HuH-7 (cell line): ENCODE measurements around the gene DRC7.

Source experiments
- DNase-seq: peaks from one replicate; pipeline ENCODE4 v3.0.0; 2011; ENCODE audit warnings: low spot score

Gene DRC7

DNA sequence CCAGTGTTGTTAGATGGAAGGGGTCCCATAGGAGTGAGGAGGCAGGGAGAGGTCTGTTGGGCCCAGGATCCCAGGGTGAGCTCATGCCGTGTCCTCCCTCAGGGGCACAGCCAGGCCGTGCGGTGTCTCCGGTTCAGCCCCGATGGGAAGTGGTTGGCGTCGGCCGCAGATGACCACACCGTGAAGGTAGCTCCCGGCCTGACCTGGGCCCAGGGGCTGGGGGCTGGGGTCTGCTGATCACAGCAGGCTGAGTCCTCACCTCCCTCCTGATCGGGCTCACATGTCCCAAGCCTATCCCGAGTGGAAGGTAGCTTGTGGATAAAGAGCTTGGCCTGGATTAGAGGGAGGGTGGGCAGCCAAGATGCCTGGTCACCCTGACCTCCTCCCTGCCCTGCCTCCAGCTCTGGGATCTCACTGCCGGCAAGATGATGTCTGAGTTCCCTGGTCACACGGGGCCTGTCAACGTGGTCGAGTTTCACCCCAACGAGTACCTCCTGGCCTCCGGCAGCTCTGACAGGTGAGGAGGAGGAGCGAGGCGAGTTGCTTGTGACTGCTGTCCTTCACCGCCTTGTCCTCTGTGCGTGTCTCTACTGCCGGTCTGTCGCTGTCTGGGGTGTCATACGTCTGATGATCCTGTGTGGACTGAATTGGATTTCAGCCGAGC lies 57.1 kb downstream of the DRC7 start:
- DNase-seq = no peak

DNA sequence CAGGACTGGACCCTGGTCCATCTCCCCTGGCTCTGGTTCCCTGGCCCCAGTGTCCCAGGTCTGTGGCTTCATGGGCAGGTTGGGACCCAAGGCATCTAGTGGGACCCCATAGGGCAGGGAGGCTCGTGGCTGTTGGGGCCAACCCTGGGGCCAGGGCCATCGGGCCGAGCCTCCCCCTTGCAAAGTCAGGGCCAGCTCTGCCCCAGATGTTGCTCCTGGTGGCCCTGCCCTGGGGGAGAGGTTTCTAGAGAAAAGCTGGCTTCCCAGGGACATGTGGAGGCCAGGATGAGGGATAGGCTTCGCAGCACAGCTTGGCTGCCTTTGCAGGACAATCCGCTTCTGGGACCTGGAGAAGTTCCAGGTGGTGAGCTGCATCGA lies 57.6 kb downstream of the DRC7 start:
- no peak for DNase-seq

DNA sequence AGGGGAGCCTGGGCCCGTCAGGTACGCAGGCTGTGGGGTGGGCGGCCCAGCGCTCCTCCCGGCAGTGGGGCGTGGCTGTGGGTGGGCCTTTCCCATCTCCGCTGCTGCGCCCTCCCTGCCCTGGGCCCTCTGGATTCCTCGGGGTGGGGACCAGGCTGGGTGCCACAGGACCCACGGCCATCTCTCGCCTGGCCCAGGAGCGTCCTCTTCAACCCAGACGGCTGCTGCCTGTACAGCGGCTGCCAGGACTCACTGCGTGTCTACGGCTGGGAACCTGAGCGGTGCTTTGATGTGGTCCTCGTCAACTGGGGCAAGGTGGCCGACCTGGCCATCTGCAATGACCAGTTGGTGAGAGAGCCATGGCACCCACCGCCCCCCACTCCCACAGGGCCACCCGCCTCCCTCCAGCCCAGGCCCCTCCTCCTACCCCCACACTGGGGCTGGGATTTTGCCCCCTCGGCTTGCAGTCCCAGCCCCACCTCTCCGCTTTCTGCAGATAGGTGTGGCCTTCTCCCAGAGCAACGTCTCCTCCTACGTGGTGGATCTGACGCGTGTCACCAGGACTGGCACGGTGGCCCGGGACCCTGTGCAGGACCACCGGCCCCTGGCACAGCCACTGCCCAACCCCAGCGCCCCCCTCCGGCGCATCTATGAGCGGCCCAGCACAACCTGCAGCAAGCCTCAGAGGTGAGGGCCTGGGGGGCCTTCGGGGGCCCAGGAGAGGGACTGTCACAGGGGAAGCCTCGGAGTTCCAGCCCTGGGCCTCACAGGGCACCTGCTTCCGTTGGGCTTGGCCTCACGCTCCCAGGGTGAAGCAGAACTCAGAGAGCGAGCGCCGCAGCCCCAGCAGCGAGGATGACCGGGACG lies 58.2 kb downstream of the DRC7 start:
- DNase-seq = no peak

DNA sequence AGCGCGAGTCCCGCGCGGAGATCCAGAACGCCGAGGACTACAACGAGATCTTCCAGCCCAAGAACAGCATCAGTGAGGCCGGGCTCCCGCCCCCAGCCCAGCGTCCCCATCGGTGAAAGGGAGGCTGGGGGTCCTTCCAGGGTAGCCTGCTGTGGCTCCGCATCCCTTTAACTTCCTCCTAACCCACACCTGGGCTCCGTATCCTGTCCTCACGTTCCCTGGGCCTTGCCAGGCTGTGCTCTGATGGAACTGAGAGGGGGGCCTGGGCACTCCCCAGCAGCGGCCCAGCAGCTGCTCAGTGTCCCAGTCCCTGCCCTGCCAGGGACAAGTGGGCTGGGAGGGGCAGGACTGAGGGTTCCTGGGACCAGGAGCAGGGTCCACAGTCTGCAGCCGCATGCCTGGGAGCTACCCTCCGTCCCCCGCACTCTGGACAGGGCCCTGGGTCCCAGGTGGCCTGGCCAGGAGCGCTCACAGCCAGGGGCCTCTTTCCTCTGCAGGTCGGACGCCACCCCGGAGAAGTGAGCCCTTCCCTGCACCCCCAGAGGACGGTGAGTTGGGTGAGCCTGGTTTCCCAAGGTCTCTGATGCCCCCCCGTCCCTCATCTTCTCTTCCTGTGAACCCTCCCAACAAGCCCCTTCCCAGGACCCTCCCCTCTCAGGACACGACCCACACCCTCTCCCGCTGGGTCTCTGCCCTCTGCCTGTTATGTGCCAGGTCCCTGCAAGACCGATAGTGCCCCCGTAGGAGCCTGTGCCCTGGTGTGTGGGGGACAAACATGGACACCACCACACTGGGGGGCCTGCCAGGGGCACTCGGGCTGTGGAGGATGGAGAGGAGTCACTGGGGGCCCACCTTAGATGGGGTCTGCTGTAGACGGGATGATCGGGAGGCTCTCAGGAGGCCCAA lies 59.1 kb downstream of the DRC7 start:
- no peak for DNase-seq

DNA sequence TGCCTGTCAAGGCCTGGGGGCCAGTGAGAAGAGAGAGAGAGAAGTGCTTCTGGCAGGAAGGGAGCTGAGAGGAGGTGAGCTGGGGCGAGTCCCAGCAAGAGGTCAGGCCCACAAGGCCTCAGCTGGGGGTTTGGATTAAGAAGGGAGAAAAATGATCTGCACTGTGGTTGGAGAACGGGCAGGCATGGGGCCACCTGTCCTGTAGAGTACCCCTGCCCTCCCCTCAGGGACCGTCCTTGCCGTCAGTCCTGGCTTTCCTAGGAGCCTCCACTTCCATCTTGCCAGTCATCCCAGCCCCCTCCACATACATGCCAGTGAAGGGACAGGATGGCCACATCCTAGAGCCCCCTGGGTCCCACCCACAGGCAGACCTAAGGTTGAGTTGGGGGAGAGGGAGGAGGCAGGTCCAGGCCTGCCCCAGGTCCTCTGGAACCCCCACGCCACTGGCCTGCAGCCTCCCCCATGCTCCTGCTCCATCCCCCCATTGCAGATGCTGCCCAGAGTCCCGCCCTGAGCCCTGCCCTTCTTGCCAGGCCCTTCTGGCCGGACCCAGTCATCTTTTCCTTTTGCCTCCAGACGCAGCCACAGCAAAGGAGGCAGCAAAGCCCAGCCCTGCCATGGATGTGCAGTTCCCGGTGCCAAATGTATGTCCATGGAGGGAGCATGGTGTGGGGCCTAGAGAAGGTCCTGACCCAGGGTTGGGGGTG lies 59.9 kb downstream of the DRC7 start:
- DNase-seq = no peak

DNA sequence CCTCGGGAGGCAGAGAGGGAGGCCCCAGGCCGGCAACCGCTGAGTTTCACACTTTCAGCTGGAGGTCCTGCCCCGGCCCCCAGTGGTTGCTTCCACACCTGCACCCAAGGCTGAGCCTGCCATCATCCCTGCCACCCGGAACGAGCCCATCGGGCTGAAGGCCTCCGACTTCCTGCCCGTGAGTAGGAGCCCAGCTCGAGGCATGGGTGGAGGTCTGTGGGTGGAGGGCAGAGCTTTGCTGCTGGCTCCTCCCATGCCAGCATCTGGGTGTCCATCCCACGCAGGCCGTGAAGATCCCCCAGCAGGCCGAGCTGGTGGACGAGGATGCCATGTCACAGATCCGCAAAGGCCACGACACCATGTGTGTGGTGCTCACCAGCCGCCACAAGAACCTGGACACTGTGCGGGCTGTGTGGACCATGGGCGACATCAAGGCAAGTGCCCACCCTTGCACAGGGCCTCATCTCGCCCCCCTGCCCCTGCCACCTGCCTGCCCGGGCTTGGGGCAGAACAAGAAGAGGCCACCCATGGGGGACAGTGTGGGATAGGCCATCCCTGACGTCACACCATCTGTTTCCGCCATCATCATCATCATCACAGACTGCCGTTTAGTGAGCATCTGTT lies 60.6 kb downstream of the DRC7 start:
- peak; percentile 31 for DNase-seq

DNA sequence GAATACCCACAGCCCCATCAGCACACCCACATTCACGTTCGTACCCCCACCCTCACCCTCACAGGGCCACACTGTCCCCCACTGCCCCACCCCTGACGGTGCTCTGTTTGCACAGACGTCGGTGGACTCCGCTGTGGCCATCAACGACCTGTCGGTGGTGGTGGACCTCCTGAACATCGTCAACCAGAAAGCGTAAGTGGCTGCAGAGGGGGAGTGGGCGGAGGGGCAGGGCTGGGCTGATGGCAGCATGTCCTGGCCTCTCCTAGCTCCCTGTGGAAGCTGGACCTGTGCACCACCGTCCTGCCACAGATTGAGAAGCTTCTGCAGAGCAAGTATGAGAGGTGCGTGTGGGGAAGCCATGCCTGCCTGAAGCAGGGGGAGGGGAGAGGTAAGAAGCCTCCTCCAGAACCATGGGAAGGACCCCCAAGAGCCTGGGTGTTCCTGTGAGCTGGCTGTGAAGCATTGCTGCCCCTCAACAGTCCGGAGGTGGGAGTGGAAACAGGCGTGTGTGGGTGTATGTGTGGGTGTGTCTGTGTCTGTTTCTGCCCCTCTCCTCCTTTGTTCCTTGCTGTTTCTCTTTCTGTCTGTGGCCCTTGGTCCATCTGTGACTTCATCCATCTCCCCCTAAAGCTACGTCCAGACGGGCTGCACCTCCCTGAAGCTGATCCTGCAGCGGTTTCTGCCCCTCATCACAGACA lies 61.3 kb downstream of the DRC7 start:
- DNase-seq = no peak

DNA sequence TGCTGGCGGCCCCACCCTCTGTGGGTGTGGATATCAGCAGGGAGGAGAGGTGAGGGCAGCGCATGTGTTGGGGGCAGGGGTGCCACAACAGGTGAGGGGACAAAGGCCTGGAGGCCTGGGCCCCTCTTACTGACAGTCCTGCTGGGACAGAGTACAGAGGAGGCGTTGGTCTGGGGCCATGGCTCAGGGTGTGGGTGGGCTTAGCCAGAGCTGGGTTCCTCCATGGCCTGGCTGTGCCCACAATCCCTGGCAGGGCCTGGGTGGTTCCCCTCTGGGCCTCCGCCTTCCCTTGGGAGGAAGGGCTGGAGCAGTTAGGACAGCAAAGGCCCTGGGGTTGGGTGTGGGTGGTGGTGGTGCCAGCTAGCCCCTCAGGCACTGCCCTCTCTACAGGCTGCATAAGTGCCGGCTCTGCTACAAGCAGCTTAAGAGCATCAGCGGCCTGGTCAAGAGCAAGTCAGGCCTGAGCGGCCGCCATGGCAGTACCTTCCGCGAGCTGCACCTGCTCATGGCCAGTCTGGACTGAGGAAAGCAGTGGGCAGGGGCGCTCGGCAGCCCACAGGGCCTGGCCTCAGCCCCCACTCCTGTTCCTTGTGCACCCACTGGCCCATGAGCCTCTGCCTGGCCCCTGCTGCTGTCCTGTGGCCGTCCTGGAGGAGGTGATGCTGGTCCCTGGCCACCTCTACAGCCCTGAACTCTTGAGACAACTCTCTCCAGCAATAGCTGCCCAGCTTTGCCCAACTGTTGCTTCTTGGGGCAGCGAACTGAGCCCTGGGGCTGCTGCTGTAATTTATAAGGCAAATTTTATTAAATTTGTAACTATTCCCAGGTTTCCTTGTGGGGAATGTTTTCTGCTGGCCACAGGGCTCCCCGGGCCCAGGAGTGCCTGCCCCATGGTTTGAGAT lies 62.1 kb downstream of the DRC7 start:
- DNase-seq = no peak

DNA sequence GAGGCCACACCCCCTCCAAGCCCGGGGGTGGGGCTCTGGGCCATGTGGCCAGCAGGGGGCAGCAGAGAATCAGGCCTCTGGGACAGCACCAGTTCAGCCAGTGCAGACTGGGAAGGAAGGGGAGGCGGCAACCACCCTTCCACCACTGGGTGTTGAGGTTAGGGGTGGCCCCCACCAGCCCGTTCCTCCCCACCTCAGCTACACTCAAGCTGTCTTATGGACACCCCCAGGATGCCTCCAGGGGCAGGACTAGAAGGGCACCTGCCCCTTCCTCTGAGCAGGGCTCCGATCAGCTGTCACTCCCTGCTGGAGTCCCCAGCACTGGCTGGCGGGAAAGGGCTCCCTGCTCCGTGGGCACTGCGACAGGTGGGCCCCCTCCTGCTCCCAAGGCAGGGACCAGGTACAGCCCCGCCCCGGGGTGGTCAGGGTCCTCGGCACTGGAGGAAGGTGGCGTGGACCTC lies 62.8 kb downstream of the DRC7 start:
- DNase-seq = peak; percentile 96

DNA sequence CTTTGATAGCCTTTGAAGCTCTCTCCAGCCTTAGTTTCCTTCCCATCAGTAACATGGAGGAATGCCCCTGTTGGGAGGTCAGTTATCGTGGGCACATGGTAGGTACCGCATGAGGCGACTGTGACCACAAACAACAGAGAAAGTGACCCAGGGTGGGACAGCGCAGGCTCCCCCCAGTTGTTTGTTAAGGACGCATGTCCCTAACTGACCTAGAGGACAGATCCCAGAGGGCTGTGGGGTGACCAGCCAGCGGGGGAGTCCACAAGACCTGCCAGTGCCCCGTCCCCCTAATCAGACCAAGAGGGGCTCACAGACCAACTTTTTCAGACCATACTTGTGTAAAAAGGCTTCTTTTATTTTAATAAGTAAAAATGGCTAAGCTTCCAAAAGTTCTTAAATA lies 63.3 kb downstream of the DRC7 start:
- DNase-seq = no peak

DNA sequence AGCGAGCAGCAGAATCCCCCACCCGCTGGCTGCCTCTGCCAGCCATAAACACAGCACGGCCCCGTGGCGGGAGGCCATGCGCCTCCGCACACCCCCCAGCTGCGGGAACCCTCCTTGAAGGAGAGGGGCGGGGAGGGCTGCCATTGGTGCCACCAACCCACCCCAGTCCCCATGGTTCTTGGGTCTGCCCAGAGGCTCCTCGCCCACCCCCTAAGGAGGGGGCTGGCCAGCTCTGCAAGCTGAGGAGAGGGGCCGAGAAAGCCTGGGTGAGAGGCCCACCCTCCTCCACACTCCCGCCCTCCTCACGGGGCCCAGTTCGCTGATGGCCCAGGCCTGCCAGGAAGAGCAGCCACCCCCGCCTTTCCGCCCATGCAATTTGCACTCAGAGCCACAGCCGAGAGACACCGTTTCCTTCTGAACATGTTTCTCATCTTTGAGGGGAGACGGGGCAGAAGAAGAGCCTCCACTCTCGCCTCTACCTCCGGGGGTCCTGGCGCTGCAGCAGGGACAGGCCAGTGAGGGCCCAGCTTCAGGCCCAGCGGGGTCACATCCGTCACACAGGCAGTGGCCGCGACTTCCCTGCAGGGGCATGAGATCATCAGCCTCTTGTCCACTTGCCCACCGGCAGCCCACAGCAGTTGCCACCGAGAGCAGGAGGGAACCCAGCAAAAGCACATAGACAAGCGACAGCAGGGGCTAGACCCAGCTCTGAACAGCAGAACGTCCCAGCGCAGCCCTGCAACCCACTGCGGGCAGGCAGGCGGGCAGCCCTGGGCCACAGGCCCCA lies 63.9 kb downstream of the DRC7 start:
- DNase-seq = no peak

DNA sequence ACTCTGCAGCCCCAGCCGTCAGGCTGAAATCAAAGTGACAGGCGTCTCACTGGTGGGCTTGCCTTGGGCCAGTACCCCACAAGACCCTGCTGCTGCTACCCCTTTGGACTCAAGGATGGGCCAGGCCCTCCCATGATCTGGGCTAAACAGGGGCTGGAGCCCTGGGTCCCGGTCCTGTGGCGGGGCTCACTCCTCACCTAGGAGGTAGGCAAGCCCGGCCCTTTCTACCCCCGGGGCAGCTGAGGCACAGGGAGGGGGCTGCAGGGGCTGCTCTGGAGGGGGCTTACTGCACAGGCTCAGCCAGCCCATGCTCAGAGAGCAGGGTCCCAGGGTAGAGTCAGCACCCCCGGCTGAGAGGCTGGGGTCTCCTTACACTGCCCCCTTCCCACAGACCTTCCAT lies 64.5 kb downstream of the DRC7 start:
- no peak for DNase-seq

DNA sequence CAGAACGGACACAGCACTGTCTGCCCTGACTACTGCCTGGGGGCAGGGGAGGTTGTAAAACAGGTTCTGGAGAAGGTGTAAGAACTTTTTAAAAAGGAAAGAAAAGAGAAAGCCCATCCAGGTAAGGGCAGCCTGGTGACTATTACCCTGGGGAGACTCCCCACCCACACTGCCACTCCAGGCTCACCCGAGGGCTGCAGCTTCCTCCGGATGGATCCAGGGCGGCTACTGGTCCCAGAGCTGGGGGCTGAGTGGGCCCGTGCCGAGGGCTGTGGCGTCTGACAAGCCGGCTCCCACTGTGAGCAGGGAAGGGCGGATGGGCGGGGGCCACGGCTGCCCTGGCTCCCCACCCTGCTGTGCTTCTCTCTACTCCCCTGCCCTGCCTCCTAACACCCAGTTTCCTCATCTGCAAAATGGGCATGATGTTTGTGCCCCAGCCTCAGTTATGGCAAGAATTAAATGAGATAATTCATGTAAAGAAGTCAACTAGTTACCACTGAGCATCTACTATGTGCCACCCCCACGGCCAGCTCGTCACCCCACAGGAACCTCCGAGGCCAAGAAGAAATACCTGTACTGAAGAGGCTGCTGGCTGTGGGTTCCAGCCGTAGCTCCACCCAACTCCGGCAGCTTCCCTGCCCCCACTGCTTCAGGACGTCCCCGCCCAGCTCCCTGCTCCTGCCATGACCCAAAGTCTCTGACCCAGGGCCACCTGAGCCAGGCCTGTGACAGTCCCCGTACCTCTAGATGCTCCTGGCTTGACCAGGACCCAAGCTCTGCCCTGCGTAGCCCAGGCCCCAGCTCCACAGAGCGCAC lies 65.1 kb downstream of the DRC7 start:
- no peak for DNase-seq

DNA sequence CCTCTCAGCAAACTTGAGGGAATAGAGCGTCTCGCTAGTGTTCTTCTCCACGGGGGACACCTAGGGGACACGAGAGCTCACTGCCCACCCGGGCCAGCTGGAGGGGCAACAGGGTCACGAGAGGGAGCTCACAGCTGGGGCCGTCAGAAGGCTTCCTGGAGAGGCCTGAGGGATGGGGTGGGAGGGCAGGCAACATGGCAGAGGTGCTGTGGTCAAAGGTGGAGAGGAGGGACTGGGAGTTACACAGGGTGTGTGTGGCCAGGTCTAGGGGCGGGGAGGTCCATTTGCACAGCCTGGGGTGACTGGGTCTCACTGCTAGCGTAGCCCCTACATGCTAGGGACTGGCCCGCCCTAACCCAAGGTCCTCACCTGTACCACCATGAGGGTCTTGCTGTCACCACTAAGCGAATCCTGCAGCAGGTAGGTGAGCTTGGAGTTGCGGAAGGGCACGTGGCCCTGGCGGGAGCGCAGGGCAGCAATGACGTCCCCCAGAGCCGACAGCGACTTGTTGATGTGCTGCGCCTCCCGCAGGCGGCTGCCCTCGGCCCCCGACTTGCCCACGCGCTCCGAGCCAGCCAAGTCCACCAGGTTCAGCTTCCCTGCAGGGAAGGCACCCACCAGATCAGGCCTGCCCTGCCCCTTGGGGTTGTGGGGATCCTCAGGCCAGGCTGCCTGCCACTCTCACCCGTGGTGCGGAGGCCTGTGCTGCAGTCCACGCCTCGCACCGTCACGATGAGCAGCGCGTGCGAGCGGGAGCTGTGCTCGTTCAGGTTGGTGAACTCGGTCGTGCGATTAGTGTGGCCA lies 66.0 kb downstream of the DRC7 start:
- no peak for DNase-seq

DNA sequence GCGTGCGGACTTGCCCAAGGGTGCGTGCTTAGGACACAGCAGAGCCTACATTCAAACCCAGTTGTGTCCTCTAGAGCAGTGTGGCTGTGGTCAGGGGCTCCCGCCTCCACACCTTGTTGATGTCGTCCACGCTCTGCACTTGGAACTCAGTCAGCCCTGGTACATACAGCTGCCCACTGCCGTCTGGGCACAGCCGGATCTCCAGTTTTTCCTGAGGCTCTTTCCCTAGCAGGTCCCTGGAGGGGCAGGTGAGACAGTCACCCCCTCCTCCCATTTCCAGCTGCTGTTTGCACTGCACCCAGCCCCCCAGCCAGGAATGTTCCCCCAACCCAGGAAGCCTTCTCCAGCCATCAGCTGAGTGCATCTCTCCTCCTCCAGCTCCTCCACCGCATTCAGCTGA lies 66.7 kb downstream of the DRC7 start:
- DNase-seq = no peak

DNA sequence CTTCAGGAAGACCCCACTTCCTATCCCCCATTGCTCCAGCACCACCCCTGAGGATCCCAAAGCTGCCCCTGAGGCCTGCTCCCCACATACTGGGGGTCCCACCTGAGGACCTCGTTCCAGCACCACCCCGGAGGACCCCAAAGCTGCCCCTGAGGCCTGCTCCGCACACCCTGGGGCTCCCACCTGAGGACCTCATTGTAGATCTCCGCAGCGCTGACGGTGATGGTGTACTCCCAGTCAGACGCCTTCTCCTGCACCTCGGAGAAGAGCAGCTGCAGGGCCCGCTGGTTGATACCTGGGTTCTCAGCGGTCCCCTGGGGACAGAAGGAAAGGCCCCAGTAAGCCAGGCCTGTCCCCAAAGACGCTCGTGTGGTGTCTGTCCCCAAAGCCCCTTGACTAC lies 67.4 kb downstream of the DRC7 start:
- no peak for DNase-seq

DNA sequence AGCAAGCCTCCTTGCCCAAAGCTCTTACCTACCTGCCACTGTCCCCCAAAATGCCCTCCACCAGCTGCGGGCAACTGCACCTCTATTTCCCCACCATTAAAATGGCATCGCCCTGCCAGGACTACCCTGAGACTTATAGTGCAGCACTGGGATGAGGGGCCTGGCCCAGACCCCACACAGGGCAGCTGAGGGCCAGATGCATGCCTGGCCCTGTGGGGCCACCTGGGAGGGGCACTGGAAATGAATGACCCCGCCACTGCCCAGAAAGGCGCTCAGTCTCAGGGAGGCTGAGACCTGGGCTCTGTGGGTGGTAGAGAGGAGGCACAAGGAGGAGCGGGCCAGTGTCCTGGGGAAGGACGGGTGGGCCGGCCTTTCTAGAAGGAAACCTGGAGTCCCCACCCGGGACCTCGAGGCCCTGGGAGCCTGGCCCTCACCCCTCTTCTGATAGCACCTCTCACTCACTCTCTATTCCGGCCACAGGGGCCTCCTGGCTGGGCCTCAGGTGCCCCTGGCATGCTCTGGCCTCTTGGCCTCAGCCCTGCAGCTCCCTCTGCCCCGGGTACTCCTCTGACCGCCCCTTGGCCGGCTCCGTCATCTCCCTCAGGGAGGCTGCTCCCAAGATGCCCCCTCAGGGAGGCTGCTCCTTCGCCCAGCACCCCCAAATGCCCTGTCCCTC lies 67.9 kb downstream of the DRC7 start:
- DNase-seq = no peak
